ENCODE results near the gene FAM72B.
"Not testable (repeated sequence)": the region's sequence is repeated elsewhere in the genome, so short reads cannot be mapped to it uniquely, and the experiment has no call there.

Gene FAM72B

DNA sequence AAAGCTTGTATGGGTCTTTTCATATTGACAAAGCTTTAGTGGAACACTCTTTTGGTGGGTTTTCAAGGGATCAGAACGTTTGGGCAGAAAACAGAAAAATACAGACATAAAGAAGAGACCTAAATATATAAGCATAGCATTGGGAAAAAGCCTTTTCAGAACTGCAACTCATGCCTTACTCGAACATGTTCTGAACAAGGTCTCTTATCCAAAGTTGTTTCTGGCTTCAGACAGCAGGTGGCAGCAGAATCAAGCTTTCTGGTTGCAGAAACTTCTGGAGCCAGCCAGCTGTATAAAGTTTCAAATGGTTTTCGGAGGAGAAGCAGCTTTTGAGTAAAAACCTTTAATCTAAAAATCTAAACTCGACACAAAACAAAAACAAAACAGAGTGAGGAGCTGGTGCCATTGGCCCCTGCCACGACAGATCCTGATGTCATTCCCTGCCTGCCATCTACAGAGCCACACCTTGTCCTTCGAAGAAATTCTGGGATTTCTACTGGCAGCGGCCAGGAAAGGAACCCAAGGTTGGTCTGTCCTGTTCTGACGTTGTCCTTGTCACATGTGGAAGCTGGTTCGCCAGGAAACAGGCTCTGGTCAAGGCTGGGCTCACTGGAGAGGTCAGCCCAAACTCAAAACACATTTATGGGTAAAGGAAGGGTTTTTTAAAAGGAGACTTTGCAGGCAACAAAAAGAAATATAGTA lies 35.5 kb downstream of the FAM72B start:
- DNase-seq = not testable (repeated sequence)

DNA sequence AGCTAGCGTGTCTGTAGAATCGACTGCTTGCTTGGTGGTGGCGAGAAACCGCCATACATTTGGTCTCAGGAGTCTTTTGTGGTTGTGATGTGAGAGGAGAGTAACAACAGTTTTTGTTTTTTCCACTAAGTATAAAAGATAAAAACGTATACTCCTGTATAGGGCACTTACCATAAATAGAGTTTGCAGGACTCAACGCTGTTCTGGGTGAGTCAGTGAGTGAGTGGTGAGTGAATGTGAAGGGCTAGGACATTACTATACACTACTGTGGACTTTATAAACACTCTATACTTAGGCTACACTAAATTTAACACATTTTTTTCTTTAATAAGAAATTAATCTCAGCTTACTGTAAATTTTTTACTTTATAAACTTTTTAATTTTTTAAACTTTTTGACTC lies 43.7 kb downstream of the FAM72B start:
- DNase-seq = not testable (repeated sequence)

DNA sequence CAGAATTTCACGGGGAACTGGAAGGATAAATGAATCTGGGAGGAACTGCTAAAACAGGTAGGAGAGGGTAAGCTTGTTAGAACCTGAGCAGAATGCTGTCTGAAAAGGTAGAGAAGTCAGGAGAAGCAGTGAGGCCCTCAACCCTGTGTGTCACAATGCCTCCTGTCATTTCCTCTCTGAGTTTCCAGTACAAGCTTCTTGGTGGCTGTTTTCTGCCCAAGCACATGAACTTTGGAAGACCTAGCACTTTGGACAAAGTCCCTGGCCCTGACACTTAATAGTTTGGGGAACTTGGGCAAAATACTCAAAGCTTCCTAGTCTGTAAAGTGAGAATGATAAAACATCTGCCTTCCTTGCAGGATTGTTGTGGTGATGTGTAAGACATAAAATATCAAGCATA lies 52.6 kb downstream of the FAM72B start:
- DNase-seq = not testable (repeated sequence)

DNA sequence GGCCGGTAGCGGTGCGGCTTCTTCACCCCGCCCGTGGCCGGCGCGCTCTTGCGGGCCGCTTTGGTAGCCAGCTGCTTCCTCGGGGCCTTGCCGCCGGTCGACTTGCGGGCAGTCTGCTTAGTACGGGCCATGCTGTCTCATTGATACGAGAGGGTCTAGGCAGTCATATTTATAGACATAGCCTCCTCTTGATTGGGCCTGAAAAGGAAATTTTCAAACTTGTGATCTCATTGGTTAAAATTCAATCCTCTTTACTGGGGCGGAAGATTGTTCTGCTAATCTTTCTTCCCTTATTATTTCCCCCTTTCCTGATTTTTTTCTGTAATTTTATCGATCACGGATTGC lies 65.7 kb downstream of the FAM72B start:
- not testable (repeated sequence) for DNase-seq
